Muscle of leg (tissue), 16 donors: ENCODE results near the gene AQR. TPM values are rescaled to one million over a fixed set of nuclear protein-coding genes. Genes with fewer than 3 reads are reported as not detected.
A peak's percentile ranks its signal among the peaks of the same experiment; 100 is the strongest.

ENCODE experiments used
- DNase-seq: peaks from one replicate; pipeline ENCODE4 v3.0.0; 2013
- H3K27ac ChIP-seq: one replicate; pipeline ENCODE4 v1.5.1; 2013; ENCODE audit warnings: mild to moderate bottlenecking, low read length, control low read depth
- H3K27me3 ChIP-seq: one replicate; pipeline ENCODE4 v1.6.1; 2013; ENCODE audit warnings: low read length; ENCODE audit not compliant: control insufficient read depth, insufficient read depth
- H3K36me3 ChIP-seq: one replicate; pipeline ENCODE4 v1.6.1; 2013; ENCODE audit warnings: low read length; ENCODE audit not compliant: control insufficient read depth, insufficient read depth
- H3K4me1 ChIP-seq: one replicate; pipeline ENCODE4 v1.6.1; 2013; ENCODE audit warnings: low read length; ENCODE audit not compliant: control insufficient read depth, insufficient read depth
- H3K4me3 ChIP-seq: one replicate; pipeline ENCODE4 v1.5.1; 2013; ENCODE audit warnings: low read length, control low read depth
- H3K9me3 ChIP-seq: replicated peaks from 2 replicates; pipeline ENCODE4 v1.6.1; 2013; ENCODE audit warnings: low read depth, low read length; ENCODE audit not compliant: control insufficient read depth
- WGBS: methylation state at CpG from one replicate; pipeline ENCODE4 v1.1.5; 2013; ENCODE audit warnings: missing lambda C conversion rate; ENCODE audit not compliant: insufficient coverage; 5-methylcytosine and 5-hydroxymethylcytosine counted together
- long read RNA-seq, 11 donors: transcript quantifications; one replicate each; lab custom pipeline, GENCODE V29; 2026
- polyA plus RNA-seq, 8 donors: library from polyadenylated mRNA; unstranded; fragments of 120-200 nt; gene quantifications; one replicate each; pipeline versions ENCODE4 v1.2.1 to v1.2.3, GENCODE V29; 2013; ENCODE audit warnings: inconsistent platforms in 1 of 8, low replicate concordance in 1 of 8; ENCODE audit not compliant: insufficient read length in 8 of 8, insufficient read depth in 1 of 8
- total RNA-seq: library from RNA; stranded (reverse); fragments of 120-200 nt; gene quantifications from one replicate; pipeline ENCODE4 v1.2.4, GENCODE V29; 2013

Gene AQR
- 21.6 TPM for total RNA-seq
- polyA plus RNA-seq, result 10 to 100 TPM; 16.8 to 22.9 (median 18.8) TPM
- long read RNA-seq, donor 1, full-length matches to known transcripts, result 3 of 3 reads
- long read RNA-seq, donor 1, partial matches to known transcripts, result 0 of 3 reads
- long read RNA-seq, donor 1, other reads (novel, unspliced or antisense), result 0 of 3 reads
- long read RNA-seq, donor 2, result 0 reads
- long read RNA-seq, donor 3, partial matches to known transcripts, result 0 of 4 reads
- long read RNA-seq, donor 3, other reads (novel, unspliced or antisense), result 0 of 4 reads
- long read RNA-seq, donor 4, full-length matches to known transcripts, result 3 of 3 reads
- long read RNA-seq, donor 4, partial matches to known transcripts, result 0 of 3 reads
- long read RNA-seq, donor 4, other reads (novel, unspliced or antisense), result 0 of 3 reads
- long read RNA-seq, donor 5, full-length matches to known transcripts, result 3 of 3 reads
- long read RNA-seq, donor 5, partial matches to known transcripts, result 0 of 3 reads
- long read RNA-seq, donor 5, other reads (novel, unspliced or antisense), result 0 of 3 reads
- long read RNA-seq, donor 6, full-length matches to known transcripts, result 9 of 9 reads
- long read RNA-seq, donor 6, partial matches to known transcripts, result 0 of 9 reads
- long read RNA-seq, donor 6, other reads (novel, unspliced or antisense), result 0 of 9 reads
- long read RNA-seq, donor 7, full-length matches to known transcripts, result 4 of 4 reads
- long read RNA-seq, donor 7, partial matches to known transcripts, result 0 of 4 reads
- long read RNA-seq, donor 7, other reads (novel, unspliced or antisense), result 0 of 4 reads
- long read RNA-seq, donor 8, full-length matches to known transcripts, result 2 of 2 reads
- long read RNA-seq, donor 8, partial matches to known transcripts, result 0 of 2 reads
- long read RNA-seq, donor 8, other reads (novel, unspliced or antisense), result 0 of 2 reads
- long read RNA-seq, donor 9, partial matches to known transcripts, result 0 of 1 reads
- long read RNA-seq, donor 9, other reads (novel, unspliced or antisense), result 0 of 1 reads
- long read RNA-seq, donor 10, full-length matches to known transcripts, result 5 of 5 reads
- long read RNA-seq, donor 10, partial matches to known transcripts, result 0 of 5 reads
- long read RNA-seq, donor 10, other reads (novel, unspliced or antisense), result 0 of 5 reads
- long read RNA-seq, donor 11, result 0 reads

DNA sequence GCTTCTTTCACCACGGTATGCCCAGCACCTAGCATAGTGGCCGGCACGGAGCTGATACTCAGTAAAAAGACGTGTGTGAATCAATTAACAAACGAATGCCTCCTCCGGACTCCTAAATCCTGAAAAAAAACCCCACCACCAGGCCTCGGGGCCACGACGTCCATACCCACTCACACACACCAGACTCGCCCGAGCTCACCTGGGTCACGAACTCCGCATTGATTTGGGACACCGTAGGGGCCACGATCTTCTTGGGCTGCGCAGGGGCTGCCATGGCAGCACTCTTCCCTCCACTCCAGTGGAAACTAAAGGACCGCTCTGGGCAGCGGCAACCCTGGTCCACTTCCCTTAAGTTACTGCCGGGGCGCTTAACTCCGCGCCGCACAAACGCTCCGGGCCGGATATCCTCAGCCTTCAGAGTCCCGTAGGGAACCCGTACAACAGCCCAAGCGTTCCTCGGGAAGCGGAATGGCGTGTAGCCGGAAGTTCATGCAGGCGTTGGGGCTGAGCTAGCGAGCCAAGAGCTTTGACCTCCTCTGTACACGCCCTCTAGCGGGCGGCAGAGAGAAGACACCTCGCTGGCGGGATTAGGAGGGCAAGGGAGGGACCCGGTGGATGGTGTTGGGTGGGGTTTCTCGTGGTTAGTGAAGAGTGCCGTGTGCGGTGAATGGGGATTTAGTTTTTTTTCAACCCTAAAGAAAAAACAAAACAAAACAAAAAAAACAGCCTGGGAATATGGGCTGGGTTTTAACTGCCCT is at the start of gene AQR:
Gene AQR, minus strand, starts transcription at position 403 of the 758 bp plus-strand sequence. Its CDS starts 129 bp downstream, at position 274.
- Histone ChIP-seq H3K4me1 (peaks cover 6% of the 10 kb centered on the region), H3K9me3 (no peaks in the 10 kb centered on the region), H3K27me3 (no peaks in the 10 kb centered on the region), H3K4me3 (peak within 1 kb of the TSS; percentile 90), H3K27ac (peak within 1 kb of the TSS; percentile 78), H3K36me3 (no peaks in the 10 kb centered on the region)
- under 1% methylated on average over 35 of the region's 44 CpGs for WGBS
- peak; percentile 99 for DNase-seq

DNA sequence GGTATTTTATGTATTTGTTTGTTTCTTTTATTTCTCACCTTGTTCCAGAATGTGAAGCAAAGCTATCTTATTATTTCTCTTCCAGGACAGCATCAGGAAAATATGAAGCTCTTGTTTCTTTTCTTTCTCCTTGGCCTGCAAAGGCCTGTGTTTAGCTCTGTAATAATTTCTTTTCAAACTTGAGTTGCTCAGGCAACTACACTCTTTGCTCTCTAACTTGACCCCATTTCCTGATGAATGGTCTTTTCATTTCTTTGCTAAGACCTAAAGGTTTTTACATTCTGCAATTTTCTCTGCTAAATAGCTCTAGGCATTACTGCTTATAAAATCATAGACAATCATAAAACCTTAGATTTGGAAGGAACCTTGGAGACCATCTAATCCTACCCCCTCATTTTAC is 44.7 kb upstream of the AQR start:
- Histone ChIP-seq H3K9me3 (no peaks in the 10 kb centered on the region), H3K27ac (no peak overlapping the region), H3K36me3 (no peaks in the 10 kb centered on the region), H3K27me3 (no peaks in the 10 kb centered on the region), H3K4me3 (no peak overlapping the region), H3K4me1 (no peaks in the 10 kb centered on the region)
- DNase-seq, result peak; percentile 22

DNA sequence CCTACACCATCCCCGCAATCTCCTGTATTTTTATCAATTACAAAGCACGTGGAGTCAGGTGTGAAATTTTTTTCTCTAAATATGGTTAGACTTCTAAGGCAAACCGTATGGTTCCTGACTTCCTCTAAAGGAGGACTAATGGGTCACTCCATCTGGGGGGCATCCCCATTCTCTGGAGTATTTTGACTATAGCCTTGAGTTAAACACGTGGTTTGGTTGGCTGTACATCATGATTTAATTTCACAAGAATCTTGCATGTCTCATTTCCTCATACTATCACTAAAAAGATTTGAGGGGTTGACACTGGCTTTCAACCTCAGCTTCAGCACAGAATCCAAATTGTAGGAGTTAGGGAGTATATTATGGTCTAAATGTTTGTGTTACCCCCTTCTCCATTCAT is 43.8 kb upstream of the AQR start:
- no peaks in the 10 kb centered on the region for H3K9me3 ChIP-seq
- H3K27me3 ChIP-seq, result no peaks in the 10 kb centered on the region
- H3K4me3 ChIP-seq, result no peak overlapping the region
- H3K4me1 ChIP-seq, result no peaks in the 10 kb centered on the region
- no CpG with 5 or more reads among the region's 4 CpGs for WGBS
- no peak overlapping the region for H3K27ac ChIP-seq
- H3K36me3 ChIP-seq, result no peaks in the 10 kb centered on the region
- no peak for DNase-seq

DNA sequence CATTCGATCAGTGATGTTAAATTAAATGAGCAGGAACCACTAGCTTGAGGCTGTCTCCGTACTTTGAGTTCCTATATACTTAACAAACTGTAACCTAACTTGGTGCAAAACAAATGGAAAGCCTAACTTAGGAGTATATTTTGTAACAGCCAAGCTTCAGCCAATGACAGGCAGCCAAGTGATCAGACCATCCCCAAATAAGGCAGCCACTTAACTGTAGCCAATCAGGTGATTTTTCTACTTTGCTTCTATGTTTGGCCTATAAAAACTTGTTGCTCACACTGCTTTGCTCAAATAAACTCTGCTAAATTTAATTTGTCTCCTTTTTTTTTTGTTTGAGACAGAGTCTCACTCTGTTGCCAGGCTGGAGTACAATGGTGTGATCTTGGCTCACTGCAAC is 37.9 kb upstream of the AQR start:
- H3K27me3 ChIP-seq, result no peaks in the 10 kb centered on the region
- no CpG with 5 or more reads among the region's 2 CpGs for WGBS
- H3K9me3 ChIP-seq, result no peaks in the 10 kb centered on the region
- H3K4me1 ChIP-seq, result no peaks in the 10 kb centered on the region
- no peak for DNase-seq
- no peaks in the 10 kb centered on the region for H3K36me3 ChIP-seq
- H3K4me3 ChIP-seq, result no peak overlapping the region
- H3K27ac ChIP-seq, result no peak overlapping the region

DNA sequence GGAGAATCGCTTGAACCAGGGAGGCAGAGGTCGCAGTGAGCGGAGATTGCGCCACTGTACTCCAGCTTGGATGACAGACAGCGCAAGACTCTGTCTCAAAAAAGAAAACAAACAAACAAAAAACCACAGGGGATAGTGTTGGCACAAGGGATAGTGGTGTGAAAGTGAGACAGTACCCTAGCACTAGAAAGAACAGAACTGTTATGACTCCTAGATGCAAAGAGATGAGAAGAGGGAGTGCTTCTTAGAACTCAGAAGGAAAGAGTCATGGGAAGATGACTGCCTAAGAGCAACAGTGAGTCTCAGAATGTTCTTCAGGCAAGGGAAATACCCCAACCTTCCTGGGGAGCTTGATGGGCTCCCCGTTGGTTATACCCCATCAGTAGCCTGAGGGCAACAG is 36.4 kb upstream of the AQR start:
- no peak overlapping the region for H3K27ac ChIP-seq
- no peak for DNase-seq
- H3K9me3 ChIP-seq, result no peaks in the 10 kb centered on the region
- H3K4me3 ChIP-seq, result no peak overlapping the region
- no peaks in the 10 kb centered on the region for H3K27me3 ChIP-seq
- H3K4me1 ChIP-seq, result no peaks in the 10 kb centered on the region
- WGBS, result 83% methylated on average over 1 of the region's 6 CpGs
- no peaks in the 10 kb centered on the region for H3K36me3 ChIP-seq

DNA sequence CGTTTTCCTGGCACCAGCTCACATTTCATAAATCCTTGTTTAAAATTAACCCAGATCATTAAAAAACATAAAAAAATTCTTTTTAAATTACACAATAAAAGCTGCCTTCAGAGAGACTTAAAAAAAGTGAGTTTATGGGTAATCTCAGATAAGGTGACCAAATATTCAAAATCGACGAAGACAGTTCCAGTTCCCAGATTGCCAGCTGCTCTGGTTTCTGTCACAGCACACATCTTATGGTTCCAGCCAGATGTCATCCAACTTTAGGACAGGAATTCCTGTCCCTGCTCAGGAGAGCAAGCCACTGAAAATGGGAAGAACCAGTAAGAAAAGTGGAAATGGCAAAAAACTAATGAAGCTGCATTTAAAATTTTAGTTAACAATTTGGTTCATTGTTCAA is 34.4 kb upstream of the AQR start:
- no peaks in the 10 kb centered on the region for H3K4me1 ChIP-seq
- WGBS, result no CpG with 5 or more reads among the region's 3 CpGs
- H3K9me3 ChIP-seq, result no peaks in the 10 kb centered on the region
- no peak overlapping the region for H3K4me3 ChIP-seq
- no peaks in the 10 kb centered on the region for H3K27me3 ChIP-seq
- H3K27ac ChIP-seq, result no peak overlapping the region
- H3K36me3 ChIP-seq, result no peaks in the 10 kb centered on the region
- no peak for DNase-seq

DNA sequence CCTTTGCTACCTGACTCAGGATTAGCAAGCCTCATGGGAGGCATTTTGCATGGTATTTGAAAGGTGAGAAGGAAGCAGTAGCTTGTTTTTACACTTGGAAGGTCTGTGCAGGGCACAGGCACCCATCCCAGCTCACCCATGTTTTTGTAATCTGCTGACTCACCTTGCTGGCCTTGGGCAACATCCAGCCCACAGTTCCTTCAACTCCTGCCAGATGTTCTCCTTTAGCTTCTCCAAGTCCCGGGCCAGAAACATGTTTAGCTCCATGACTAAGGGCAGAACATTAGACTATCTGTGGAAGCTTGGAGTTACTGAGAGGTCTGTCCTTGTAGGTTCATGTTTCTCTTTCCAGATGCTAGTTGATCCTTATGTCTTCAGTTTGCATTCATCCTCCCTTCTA is 31.0 kb upstream of the AQR start:
- H3K4me1 ChIP-seq, result no peaks in the 10 kb centered on the region
- H3K27me3 ChIP-seq, result no peaks in the 10 kb centered on the region
- WGBS, result no CpG with 5 or more reads among the region's 1 CpG
- DNase-seq, result no peak
- no peak overlapping the region for H3K27ac ChIP-seq
- no peak overlapping the region for H3K4me3 ChIP-seq
- no peaks in the 10 kb centered on the region for H3K9me3 ChIP-seq
- H3K36me3 ChIP-seq, result no peaks in the 10 kb centered on the region

DNA sequence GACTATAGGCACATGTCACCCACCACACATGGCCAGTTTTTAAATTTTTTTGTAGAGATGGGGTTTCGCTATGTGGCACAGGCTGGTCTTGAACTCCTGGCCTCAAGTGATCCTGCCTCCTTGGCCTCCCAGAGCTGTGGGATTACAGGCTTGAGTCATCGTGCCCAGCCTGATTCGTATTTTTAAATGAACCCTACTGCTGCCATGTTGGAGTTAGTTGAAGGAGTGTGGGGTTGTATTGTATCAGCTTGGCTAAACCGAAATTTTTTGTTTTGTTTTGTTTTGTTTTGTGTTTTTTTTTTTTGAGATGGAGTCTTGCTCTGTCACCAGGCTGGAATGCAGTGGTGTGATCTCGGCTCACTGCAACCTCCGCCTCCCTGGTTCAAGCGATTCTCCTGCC is 30.4 kb upstream of the AQR start:
- H3K4me1 ChIP-seq, result no peaks in the 10 kb centered on the region
- 100% methylated on average over 1 of the region's 7 CpGs for WGBS
- H3K27ac ChIP-seq, result no peak overlapping the region
- H3K4me3 ChIP-seq, result no peak overlapping the region
- no peak for DNase-seq
- no peaks in the 10 kb centered on the region for H3K27me3 ChIP-seq
- H3K9me3 ChIP-seq, result no peaks in the 10 kb centered on the region
- no peaks in the 10 kb centered on the region for H3K36me3 ChIP-seq

DNA sequence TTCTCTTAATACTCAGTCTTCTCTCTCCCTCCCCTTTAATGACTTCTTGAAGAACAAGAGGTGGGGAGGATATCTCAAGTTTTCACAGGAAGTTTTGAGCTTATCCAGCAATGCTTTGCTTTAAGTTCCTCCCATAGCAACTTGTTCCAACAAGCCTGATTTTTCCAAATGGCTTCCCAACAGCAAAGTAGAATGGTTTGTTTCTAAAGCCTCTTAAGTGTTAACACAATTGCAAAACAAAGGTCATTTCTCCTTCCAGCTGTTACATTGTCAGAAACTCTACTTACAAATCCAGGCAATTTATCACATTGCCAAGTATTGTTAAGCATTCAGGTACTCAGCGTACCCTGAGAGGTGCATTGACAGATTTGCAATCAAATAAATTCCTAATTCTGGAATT is 25.4 kb upstream of the AQR start:
- Histone ChIP-seq H3K36me3 (no peaks in the 10 kb centered on the region), H3K4me3 (no peak overlapping the region), H3K27ac (no peak overlapping the region), H3K9me3 (no peaks in the 10 kb centered on the region), H3K4me1 (no peaks in the 10 kb centered on the region), H3K27me3 (peaks cover 4% of the 10 kb centered on the region)
- WGBS, result no CpG with 5 or more reads among the region's 1 CpG
- no peak for DNase-seq
